Activated T-helper 1 cell treated with anti-CD3 and anti-CD28 coated beads, Interleukin-2, amount 50 U/mL, for 16 hours (primary cell): ENCODE measurements around the gene CUBN.

Source experiments
- DNase-seq, 2 donors: peaks; one replicate each; pipeline ENCODE4 v3.0.0-alpha.2; 2020; ENCODE audit warnings: low read depth in 1 of 2, low spot score in 1 of 2

The CUBN gene

DNA sequence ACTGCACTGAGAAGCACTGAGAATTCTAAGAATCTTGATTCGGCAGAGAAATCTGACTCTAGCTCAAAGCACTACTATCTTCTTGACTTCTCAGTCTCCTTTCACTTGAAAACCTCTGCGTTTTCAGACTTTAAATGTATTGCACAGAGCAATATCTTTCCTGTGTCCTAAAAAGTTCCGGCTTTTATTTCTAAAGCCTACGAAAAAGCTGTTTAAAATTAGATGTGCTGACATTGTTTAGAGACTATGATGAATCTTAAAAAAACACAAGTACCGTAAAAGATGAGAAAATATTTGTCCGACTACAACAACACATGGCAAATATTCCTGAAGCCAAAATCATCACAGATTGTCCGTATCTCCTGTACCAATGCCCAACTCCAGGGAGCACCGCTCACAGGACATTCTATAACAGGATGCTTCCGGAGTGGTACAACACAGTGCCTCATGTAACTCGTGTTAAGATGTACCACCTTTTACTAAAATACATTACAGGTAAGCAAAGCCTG lies 136.9 kb downstream of the CUBN start:
- DNase-seq: no peak

- DNase-seq: no peak
These were observed 138.6 kb downstream of the CUBN start for GRCh38 chr10:16991011-16991410.

GRCh38 chr10:16989826-16990293 lies 139.8 kb downstream of the CUBN start:
- DNase-seq: no peak

- DNase-seq: no peak
These were observed 140.7 kb downstream of the CUBN start for GRCh38 chr10:16988900-16989299.

DNA sequence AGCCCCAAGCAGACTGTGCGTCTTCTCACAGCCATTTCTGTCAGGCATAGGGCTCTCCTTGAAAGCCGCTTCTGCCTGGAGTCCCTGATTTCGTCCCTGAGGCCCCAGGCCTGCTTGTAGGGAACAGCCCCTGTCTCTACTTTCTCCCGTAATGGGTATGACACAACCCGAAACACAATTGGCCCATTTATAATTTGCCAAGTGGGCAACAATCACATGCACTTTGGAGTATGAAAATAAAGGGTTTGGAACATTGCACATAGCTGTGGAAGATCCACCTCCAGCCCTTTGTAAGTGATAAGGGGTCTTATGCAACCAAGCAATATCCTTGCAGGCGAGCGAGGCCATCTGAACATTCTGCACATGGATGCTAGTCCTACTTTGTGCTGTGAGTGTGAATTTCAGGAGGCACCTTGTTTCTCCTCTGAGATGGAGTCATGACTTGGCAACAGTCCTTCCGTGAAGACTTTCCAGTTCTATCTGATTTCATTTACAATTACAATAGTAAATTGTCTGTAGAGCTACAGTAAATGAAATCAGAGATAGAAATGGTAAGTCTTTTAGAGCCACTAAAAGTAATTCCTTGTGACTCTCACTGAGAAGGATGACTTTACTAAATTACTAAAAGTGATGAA lies 141.5 kb downstream of the CUBN start:
- DNase-seq: no peak

DNA sequence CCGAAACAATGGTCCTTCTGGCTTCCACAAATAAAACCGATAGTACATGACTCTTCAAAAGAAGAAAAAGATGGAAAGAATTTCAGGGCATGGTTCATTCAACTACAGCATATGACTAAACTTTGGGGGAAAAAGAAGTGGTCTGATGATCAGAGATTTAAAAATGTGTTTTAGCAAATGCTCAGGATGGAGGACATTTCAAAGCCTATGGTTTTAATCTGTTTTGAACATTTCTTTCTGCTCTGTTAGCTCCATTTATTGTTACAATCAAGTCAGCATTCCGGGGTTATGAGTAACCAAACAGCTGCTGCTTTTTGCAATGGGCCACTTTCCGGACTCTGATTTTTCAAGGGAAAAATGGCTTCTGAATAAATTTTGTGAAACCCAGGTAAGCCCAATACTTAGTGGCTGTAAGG lies 142.4 kb downstream of the CUBN start:
- no peak for DNase-seq

GRCh38 chr10:16986406-16987205 lies 143.0 kb downstream of the CUBN start:
- DNase-seq: no peak

DNA sequence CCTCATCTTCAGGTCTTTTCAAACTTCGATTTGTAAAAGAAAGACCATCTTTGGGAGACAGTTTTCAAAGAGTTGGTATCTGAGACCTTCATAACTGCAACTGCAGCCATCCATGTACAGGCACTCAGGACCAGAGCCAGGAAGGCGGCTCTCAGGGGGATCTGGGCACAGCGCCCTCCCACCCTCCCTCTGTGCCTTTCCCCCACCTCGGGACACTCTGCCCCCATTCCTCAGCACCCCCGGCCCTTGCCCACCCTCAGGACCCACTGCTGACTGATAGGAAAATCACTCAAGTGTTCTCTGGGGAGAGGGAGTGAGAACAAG lies 143.6 kb downstream of the CUBN start:
- DNase-seq: no peak

DNA sequence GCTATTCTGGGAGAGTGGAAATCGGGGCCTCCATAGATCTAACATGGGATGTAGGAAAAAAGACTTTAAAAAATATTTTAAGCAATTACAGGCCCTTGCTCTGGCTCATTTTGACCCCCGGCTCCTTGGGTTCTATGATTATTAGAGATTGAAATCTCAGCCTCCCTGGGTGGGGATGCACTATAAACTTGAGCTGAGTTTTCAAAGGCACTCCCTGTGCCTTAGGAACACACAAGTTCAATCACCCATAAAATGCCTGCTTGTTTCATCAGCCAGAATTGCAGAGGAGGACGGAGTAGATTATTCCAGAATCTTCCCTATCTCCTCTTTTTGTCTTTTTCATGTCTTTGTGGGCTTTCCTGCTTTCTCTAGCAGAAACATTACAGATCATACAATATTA lies 145.4 kb downstream of the CUBN start:
- DNase-seq: no peak

DNA sequence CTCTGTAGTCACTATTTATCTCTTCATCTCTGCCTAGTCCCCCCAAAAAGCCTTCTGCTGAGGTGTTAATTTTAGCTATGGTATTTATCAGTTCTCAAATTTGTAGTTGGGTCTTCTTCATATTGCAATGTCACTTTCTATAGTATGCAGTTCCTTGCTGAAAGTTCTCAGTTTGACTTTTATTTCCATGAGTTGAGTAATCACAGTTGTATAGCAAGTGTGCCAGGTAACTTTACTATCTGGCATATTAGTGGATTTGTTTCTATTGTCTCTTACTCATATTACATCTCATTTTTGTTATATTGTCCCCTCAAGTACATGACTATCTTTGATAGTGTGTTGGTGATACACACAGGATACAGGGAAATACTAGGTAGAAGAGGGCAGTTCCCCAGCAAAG lies 152.8 kb downstream of the CUBN start:
- no peak for DNase-seq

DNA sequence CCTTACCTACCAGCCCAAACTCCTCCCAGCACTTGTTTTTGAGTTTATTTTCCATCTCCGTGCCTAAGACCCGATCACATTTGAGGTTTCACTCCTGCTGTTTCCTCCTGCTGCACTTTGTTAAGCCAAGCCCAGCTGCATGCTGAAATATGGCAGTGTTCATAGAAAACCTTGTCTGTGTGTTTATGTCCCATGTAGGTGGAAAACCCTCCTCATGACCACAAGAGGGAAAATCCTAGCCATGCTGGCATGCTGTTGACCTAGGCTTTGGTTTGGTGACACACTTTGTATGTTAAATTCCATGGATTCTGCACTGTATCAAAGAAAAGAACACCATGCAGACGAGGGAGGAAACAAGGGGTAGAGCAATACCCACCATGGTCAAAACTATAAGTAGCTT lies 154.4 kb downstream of the CUBN start:
- no peak for DNase-seq

DNA sequence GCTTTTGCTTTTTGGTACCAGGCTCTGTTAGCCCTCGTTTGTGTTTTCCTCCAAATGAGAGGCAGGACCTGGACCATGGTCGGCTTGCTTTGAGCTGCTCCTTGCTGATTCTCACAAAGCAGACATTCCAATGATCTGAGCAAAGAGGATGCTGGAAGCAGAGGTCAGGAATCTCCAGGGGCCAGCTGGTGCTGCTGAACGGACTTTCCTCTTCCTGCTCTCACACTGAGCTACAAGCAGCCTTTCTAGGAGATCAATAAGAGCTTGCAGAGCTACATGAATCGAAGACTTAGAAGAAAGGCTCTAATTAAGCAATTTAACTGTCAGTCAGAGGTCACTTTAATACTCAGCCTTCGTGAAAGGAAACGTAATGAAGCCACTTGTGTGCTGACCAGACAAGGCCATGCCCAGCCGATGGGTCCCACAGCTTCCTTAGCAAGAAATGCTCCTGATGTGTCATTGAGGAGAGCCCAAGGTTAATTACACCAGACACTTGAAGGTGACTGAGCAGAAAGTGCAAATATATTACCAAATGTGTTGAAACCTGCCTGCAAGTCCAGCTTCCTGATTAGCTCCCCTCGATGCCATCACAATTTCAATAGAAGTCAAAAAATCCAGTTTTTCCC lies 161.1 kb downstream of the CUBN start:
- DNase-seq: no peak

DNA sequence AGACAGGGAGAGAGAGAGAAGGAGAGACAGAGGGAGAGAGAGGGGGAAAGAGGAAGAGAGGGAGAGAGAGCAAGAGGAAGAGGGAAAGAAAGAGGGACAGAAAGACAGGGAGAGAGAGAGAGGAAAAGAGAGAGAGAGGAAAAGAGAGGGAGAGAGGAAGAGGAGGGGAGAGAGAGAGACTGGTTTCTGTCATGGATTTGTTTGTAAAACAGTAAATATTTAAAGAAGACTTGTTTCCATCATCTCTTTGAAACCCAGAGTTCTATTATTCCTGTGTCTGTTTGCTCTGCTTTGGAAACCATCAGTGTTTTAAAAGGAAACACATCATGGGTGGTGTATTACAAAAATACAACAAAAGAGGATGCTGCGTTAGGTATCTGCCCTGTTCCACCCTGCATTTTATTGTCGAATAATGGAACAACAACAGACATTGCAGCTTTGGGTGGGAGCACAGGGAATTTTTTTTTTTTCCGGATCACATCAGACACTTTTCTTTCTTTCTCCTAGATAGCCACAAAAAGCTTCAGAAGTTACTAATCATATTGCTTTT lies 161.7 kb downstream of the CUBN start:
- no peak for DNase-seq

- no peak for DNase-seq
These were observed 162.4 kb downstream of the CUBN start for GRCh38 chr10:16966991-16967865.

GRCh38 chr10:16965740-16966447 lies 163.7 kb downstream of the CUBN start:
- no peak for DNase-seq

- DNase-seq: no peak
These were observed 164.3 kb downstream of the CUBN start for GRCh38 chr10:16965344-16965616.

GRCh38 chr10:16964576-16965343 lies 164.9 kb downstream of the CUBN start:
- DNase-seq: no peak

DNA sequence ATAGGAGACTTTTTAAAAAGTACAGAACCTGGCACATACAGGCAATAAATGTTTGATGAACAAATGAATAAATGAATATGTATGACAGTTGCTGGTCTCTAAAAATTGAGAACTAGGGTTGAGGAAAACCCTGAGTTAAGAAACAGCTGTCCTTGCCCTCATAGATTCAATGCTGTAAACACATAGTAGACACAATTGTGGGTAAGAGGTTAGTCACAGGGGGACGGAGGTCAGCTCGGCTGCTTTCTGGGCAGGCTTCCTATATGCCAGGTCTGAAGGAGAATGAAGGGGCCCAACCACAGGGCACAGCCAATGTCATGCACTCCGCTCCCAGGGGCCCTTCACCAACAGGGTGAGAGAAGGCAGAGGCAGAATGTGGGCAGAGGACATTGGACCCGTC lies 169.1 kb downstream of the CUBN start:
- no peak for DNase-seq

DNA sequence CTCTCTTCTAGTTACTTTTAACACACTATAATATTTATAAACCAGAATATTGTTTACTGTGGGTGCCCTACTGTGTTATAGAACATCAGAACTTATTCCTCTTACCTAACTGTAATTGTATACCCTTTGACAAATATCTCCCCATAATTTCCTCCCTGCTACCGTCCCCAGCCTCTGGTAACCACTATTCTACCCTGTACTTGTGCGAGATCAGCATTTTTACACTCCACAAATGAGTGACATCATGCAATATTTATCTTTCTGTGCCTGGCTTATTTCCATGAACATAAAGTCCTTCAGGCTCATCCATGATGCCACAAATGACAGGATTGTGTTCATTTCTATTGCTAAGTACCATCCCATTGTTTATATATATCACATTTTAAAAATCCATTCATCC lies 172.6 kb downstream of the CUBN start:
- no peak for DNase-seq
